ENCODE measurements around the gene KCTD5. TPM values are rescaled to one million over a fixed set of nuclear protein-coding genes. Genes with fewer than 3 reads are reported as not detected.

Gene KCTD5
- total RNA-seq, 2 experiments from 2014 or later, result 24.0 to 26.2 TPM

- DNase-seq (no peak), ATAC-seq (no peak)
- H3K36me3 Mint-ChIP-seq (ENCODE audit: low read depth), result no peaks in the 10 kb centered on the region
- H3K4me3 Mint-ChIP-seq, result no peak overlapping the region
- H3K27me3 Mint-ChIP-seq, result no peaks in the 10 kb centered on the region
- intact Hi-C loops (cut with DNase I, micrococcal nuclease), result no loop called here
- H3K4me1 Mint-ChIP-seq, result peaks cover 4% of the 10 kb centered on the region
- ChIA-PET POLR2A (no interaction called here), CTCF (no interaction called here)
- H3K27ac Mint-ChIP-seq, result no peak overlapping the region
- no peaks in the 10 kb centered on the region for H3K9me3 Mint-ChIP-seq (ENCODE audit: low read depth)
These were observed 31.9 kb downstream of the KCTD5 start for GRCh38 chr16:2713985-2714774.

GRCh38 chr16:2715064-2715463, 32.7 kb downstream of the KCTD5 start:
- no peaks in the 10 kb centered on the region for H3K27me3 Mint-ChIP-seq
- H3K36me3 Mint-ChIP-seq (ENCODE audit: low read depth), result no peaks in the 10 kb centered on the region
- H3K4me3 Mint-ChIP-seq, result no peak overlapping the region
- peaks cover 4% of the 10 kb centered on the region for H3K4me1 Mint-ChIP-seq
- DNase-seq (no peak), ATAC-seq (no peak)
- no peak overlapping the region for H3K27ac Mint-ChIP-seq
- H3K9me3 Mint-ChIP-seq (ENCODE audit: low read depth), result no peaks in the 10 kb centered on the region
- CTCF ChIA-PET, result interaction anchor here (0.9 kb wide), 1 partner anchor 1300 kb away, joined by 3 read pairs; the partner anchor contains the start of gene UNKL
- POLR2A ChIA-PET, result no interaction called here
- intact Hi-C loops (cut with DNase I, micrococcal nuclease), result no loop called here

- intact Hi-C loops (cut with DNase I, micrococcal nuclease), result no loop called here
- Mint-ChIP-seq H3K27ac (no peak overlapping the region), H3K36me3 (ENCODE audit: low read depth) (no peaks in the 10 kb centered on the region), H3K27me3 (no peaks in the 10 kb centered on the region), H3K4me3 (no peak overlapping the region), H3K9me3 (ENCODE audit: low read depth) (no peaks in the 10 kb centered on the region), H3K4me1 (peaks cover 4% of the 10 kb centered on the region)
- DNase-seq (peak; percentile 89), ATAC-seq (peak; percentile 91)
- ChIA-PET POLR2A (no interaction called here), CTCF (interaction anchor here (0.9 kb wide), 1 partner anchor 1301 kb away, joined by 3 read pairs; the partner anchor contains the start of gene UNKL)
These were observed 33.2 kb downstream of the KCTD5 start for GRCh38 chr16:2715519-2715918.

GRCh38 chr16:2715966-2716885, 33.9 kb downstream of the KCTD5 start:
- DNase-seq (no peak), ATAC-seq (no peak)
- Mint-ChIP-seq H3K27me3 (no peaks in the 10 kb centered on the region), H3K4me1 (peaks cover 4% of the 10 kb centered on the region), H3K36me3 (ENCODE audit: low read depth) (no peaks in the 10 kb centered on the region), H3K27ac (no peak overlapping the region), H3K9me3 (ENCODE audit: low read depth) (no peaks in the 10 kb centered on the region), H3K4me3 (no peak overlapping the region)
- CTCF ChIA-PET, result no interaction called here
- POLR2A ChIA-PET, result interaction anchor here (0.9 kb wide), 1 partner anchor 22 kb away, joined by 5 read pairs; no protein-coding TSS in a partner anchor
- intact Hi-C loops (cut with DNase I, micrococcal nuclease), result no loop called here

GRCh38 chr16:2716948-2717347, 34.6 kb downstream of the KCTD5 start:
- Mint-ChIP-seq H3K27me3 (no peaks in the 10 kb centered on the region), H3K4me3 (no peak overlapping the region), H3K4me1 (peaks cover 4% of the 10 kb centered on the region), H3K27ac (no peak overlapping the region), H3K36me3 (ENCODE audit: low read depth) (no peaks in the 10 kb centered on the region), H3K9me3 (ENCODE audit: low read depth) (no peaks in the 10 kb centered on the region)
- intact Hi-C loops (cut with DNase I, micrococcal nuclease), result no loop called here
- POLR2A ChIA-PET, result interaction anchor here (0.9 kb wide), 1 partner anchor 21 kb away, joined by 5 read pairs; no protein-coding TSS in a partner anchor
- DNase-seq (no peak), ATAC-seq (no peak)
- CTCF ChIA-PET, result interaction anchor here (0.7 kb wide), 1 partner anchor 45 kb away, joined by 3 read pairs; no protein-coding TSS in a partner anchor

GRCh38 chr16:2717383-2718263, 35.3 kb downstream of the KCTD5 start:
- no peak overlapping the region for H3K4me3 Mint-ChIP-seq
- no peak for DNase-seq
- ATAC-seq, result no peak
- peaks cover 4% of the 10 kb centered on the region for H3K4me1 Mint-ChIP-seq
- POLR2A ChIA-PET, result interaction anchor here (0.9 kb wide), 1 partner anchor 20 kb away, joined by 5 read pairs; no protein-coding TSS in a partner anchor
- no peaks in the 10 kb centered on the region for H3K9me3 Mint-ChIP-seq (ENCODE audit: low read depth)
- H3K27me3 Mint-ChIP-seq, result no peaks in the 10 kb centered on the region
- intact Hi-C loops (cut with DNase I, micrococcal nuclease), result no loop called here
- H3K27ac Mint-ChIP-seq, result no peak overlapping the region
- CTCF ChIA-PET, result interaction anchor here (0.7 kb wide), 2 partner anchors 45 to 446 kb away, joined by 3 read pairs; no protein-coding TSS in a partner anchor
- no peaks in the 10 kb centered on the region for H3K36me3 Mint-ChIP-seq (ENCODE audit: low read depth)

- ATAC-seq, result no peak
- intact Hi-C loops (cut with DNase I, micrococcal nuclease), result no loop called here
- Mint-ChIP-seq H3K27me3 (peaks cover 4% of the 10 kb centered on the region), H3K4me3 (peak overlapping the region; percentile 77), H3K4me1 (peaks cover 4% of the 10 kb centered on the region), H3K36me3 (ENCODE audit: low read depth) (no peaks in the 10 kb centered on the region), H3K27ac (no peak overlapping the region), H3K9me3 (ENCODE audit: low read depth) (no peaks in the 10 kb centered on the region)
- ChIA-PET CTCF (interaction anchor here (0.7 kb wide), 1 partner anchor 35 kb away, joined by 3 read pairs; no protein-coding TSS in a partner anchor), POLR2A (no interaction called here)
- no peak for DNase-seq
These were observed 37.2 kb downstream of the KCTD5 start for GRCh38 chr16:2719328-2720063.

- ChIA-PET POLR2A (no interaction called here), CTCF (interaction anchor here (0.7 kb wide), 1 partner anchor 35 kb away, joined by 3 read pairs; no protein-coding TSS in a partner anchor)
- H3K4me1 Mint-ChIP-seq, result peaks cover 1% of the 10 kb centered on the region
- DNase-seq, result no peak
- ATAC-seq, result no peak
- no peaks in the 10 kb centered on the region for H3K9me3 Mint-ChIP-seq (ENCODE audit: low read depth)
- no peaks in the 10 kb centered on the region for H3K36me3 Mint-ChIP-seq (ENCODE audit: low read depth)
- peak within 1 kb of the TSS; percentile 83 for H3K27ac Mint-ChIP-seq
- H3K27me3 Mint-ChIP-seq, result peaks cover 5% of the 10 kb centered on the region
- H3K4me3 Mint-ChIP-seq, result peak within 1 kb of the TSS; percentile 77
- intact Hi-C loops (cut with DNase I, micrococcal nuclease), result no loop called here
These were observed 37.7 kb downstream of the KCTD5 start, which contains the start of gene PRSS27 for GRCh38 chr16:2720064-2720457. Gene PRSS27, minus strand, starts transcription at chr16:2720224. Its CDS starts 64 bp downstream, at chr16:2720160.

- DNase-seq, result peak; percentile 95
- no peaks in the 10 kb centered on the region for H3K36me3 Mint-ChIP-seq (ENCODE audit: low read depth)
- ATAC-seq, result peak; percentile 91
- CTCF ChIA-PET, result no interaction called here
- H3K9me3 Mint-ChIP-seq (ENCODE audit: low read depth), result no peaks in the 10 kb centered on the region
- H3K4me3 Mint-ChIP-seq, result peak overlapping the region; percentile 77
- intact Hi-C loops (cut with DNase I, micrococcal nuclease), result loop anchor here (1.0 kb wide), 12 partner anchors 31 to 566 kb away; partner anchors contain the start of genes KCTD5 (in 2 of the 2), ATP6V0C (in 1 of the 2), ELOB (in 1 of the 2) and FLYWCH2 (in 1 of the 2)
- H3K27ac Mint-ChIP-seq, result peak overlapping the region; percentile 83
- POLR2A ChIA-PET, result no interaction called here
- peaks cover 9% of the 10 kb centered on the region for H3K27me3 Mint-ChIP-seq
- no peaks in the 10 kb centered on the region for H3K4me1 Mint-ChIP-seq
These were observed 38.7 kb downstream of the KCTD5 start for GRCh38 chr16:2720719-2721633.

Measured in activated CD4-positive, alpha-beta T cell treated with anti-CD3 and anti-CD28 coated beads for 36 hours (primary cell).